HL-60/S4 treated with phorbol 12-myristate 13-acetate at 8.2 ng/mL for 4 days and 3 days (cell line): ENCODE measurements around the gene CLCN7.

Experiments used
- in situ Hi-C: fragments of 300-500 bp; cut with MboI; formaldehyde crosslinking; loops from 2 replicates; pipeline ENCODE4 v1.15.0; 2022; ENCODE audit warnings: low sequenced_read_pairs

The CLCN7 gene

GRCh38 chr16:1408171-1408837 is 66.5 kb downstream of the CLCN7 start:
- in situ Hi-C loops = no loop called here

GRCh38 chr16:1407753-1408152 is 67.1 kb downstream of the CLCN7 start:
- in situ Hi-C loops = no loop called here

GRCh38 chr16:1403733-1404132 is 71.1 kb downstream of the CLCN7 start:
- in situ Hi-C loops = no loop called here

- in situ Hi-C loops = no loop called here
Measured at GRCh38 chr16:1403036-1403435, 71.8 kb downstream of the CLCN7 start.

- in situ Hi-C loops = no loop called here
Measured at GRCh38 chr16:1401758-1402154, 73.1 kb downstream of the CLCN7 start.

DNA sequence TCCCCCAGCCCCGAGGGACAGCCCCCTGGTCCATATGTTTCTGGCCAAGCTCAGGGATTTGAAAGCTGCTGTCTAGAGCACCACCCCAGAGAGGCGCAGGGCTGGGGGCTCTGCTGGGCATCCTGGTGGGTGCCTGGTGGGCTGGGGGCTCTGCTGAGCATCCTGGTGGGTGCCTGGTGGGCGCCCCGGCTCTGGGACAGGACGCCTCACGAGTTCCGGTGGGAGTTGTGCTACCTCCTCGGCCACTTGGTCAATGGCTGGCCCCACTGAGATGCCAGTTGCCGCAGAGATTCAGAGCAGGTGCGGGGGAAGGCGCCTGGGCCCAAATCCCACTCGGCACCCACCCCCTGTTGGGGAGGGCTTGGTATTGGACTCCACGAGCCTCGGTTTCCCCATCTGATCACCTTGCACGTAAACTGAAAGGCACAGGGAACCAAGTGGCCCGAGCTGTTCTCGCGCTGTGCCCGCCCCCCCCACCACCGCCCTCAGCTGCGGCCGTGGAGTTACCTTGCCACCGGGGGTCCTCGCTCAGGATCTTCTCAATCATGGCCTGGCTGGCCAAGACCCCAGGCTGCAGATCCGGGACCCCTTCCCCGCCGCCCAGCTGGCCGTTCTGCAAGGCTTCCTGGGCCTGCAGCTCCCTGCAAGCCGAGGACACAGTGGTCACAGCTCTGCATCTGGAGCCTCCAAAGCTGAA is 73.6 kb downstream of the CLCN7 start:
- in situ Hi-C loops = no loop called here

DNA sequence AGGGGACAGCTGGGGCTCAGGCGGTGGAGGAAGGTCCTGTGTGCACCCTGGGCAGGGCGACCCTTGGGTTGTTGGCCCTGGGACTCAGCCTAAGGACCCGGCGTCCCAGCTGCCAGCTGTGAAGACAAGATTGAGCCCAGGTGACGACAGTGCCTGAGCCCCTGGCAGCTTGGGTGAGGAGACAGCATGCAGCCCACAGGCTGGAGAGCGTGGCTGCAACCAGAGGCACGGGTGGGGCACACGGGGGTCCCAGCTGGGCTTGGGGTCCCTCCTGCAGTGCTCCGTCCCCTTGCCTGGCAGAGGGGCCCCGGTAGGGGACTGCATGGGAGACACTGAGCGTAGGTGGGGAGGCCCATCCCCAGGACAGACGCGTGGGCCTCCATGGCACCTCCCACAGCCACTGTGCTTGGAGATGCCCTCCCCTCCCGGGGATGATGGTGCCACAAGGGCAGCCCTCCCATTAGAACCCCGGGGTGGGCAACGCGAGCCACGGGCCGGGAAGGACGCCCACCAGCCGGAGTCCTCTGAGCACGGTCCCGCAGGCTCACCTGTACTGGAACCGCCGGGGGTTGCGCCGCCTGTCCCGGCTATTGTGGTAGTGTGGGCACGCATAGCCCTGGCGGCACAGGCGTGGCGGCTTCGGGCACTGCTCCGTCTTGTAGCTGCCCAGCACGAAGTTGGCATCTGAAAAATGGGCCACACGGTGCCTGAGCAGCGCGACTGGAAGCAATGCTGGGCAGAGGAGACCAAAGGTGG is 75.8 kb downstream of the CLCN7 start:
- in situ Hi-C loops = no loop called here

- in situ Hi-C loops = no loop called here
Measured at GRCh38 chr16:1398351-1398750, 76.5 kb downstream of the CLCN7 start.

- in situ Hi-C loops = no loop called here
Measured at GRCh38 chr16:1397779-1398178, 77.0 kb downstream of the CLCN7 start.

GRCh38 chr16:1395444-1396031 is 79.3 kb downstream of the CLCN7 start:
- in situ Hi-C loops = no loop called here
